Measurements from ENCODE around the gene ITFG2. TPM values are rescaled to one million over a fixed set of nuclear protein-coding genes. Genes with fewer than 3 reads are reported as not detected.

Gene ITFG2
- total and polyA plus RNA-seq, 7 donors, result 11.6 to 31.9 (median 25.2) TPM

- Histone ChIP-seq H3K4me1 (peaks cover 0 to 5% (median 0%) of the 10 kb centered on the region in 4 donors), H3K36me3 (no peaks in the 10 kb centered on the region), H3K27ac (no peak overlapping the region), H3K27me3 (no peaks in the 10 kb centered on the region), H3K9me3 (no peaks in the 10 kb centered on the region), H3K4me3 (no peak overlapping the region)
- intact Hi-C loops (cut with DNase I), result no loop called here
- DNase-seq, result no peak
- 38 to 82% methylated on average over 7 of the region's 7 CpGs for WGBS, 2 donors
- TF ChIP-seq EP300 (IDR thresholded peaks at IDR 0.05) (no peak), POLR2AphosphoS5 (IDR thresholded peaks at IDR 0.05) (no peak), POLR2A (IDR thresholded peaks at IDR 0.05) (no peak)
- TF ChIP-seq, protein P1, sequence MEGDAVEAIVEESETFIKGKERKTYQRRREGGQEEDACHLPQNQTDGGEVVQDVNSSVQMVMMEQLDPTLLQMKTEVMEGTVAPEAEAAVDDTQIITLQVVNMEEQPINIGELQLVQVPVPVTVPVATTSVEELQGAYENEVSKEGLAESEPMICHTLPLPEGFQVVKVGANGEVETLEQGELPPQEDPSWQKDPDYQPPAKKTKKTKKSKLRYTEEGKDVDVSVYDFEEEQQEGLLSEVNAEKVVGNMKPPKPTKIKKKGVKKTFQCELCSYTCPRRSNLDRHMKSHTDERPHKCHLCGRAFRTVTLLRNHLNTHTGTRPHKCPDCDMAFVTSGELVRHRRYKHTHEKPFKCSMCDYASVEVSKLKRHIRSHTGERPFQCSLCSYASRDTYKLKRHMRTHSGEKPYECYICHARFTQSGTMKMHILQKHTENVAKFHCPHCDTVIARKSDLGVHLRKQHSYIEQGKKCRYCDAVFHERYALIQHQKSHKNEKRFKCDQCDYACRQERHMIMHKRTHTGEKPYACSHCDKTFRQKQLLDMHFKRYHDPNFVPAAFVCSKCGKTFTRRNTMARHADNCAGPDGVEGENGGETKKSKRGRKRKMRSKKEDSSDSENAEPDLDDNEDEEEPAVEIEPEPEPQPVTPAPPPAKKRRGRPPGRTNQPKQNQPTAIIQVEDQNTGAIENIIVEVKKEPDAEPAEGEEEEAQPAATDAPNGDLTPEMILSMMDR (IDR thresholded peaks at IDR 0.05), result no peak
Measured at GRCh38 chr12:2855546-2855945, 43.1 kb downstream of the ITFG2 start.

GRCh38 chr12:2856051-2856450 lies 43.6 kb downstream of the ITFG2 start:
- Histone ChIP-seq H3K9me3 (no peaks in the 10 kb centered on the region), H3K36me3 (no peaks in the 10 kb centered on the region), H3K27me3 (no peaks in the 10 kb centered on the region), H3K4me3 (no peak overlapping the region), H3K27ac (no peak overlapping the region), H3K4me1 (peaks cover 0 to 5% (median 0%) of the 10 kb centered on the region in 4 donors)
- TF ChIP-seq POLR2AphosphoS5 (IDR thresholded peaks at IDR 0.05) (no peak), EP300 (IDR thresholded peaks at IDR 0.05) (no peak), POLR2A (IDR thresholded peaks at IDR 0.05) (no peak)
- TF ChIP-seq, protein P1 (IDR thresholded peaks at IDR 0.05), result no peak
- intact Hi-C loops (cut with DNase I), result no loop called here
- no peak for DNase-seq
- WGBS, 2 donors, result 89 to 95% methylated on average over 3 of the region's 3 CpGs

DNA sequence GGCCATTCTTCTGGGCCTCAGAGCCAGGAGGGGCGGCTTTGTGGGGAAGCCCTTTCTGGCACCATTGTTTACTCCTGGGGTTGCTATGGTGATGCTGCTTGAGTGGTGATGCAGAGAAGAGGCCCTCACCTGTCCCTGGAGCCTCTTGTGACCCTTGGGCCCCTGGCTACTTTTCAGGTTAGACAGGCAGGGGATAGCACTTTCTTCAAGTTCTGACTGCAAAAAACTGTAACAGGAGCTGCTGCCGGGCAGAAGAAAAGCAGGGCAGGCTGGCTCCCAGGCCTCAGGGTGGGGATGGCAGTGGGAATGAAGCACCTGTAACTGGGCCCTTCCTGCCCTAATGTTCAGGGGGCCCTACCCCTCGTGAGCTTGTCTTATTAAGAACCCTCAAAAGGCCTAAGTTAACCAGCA lies 44.6 kb downstream of the ITFG2 start, which contains the start of gene TEX52:
Gene TEX52 (minus strand): TSS at position 19 of the 411 bp plus-strand sequence. CDS start 13 bp downstream, at position 6.
- no peaks in the 10 kb centered on the region for H3K27me3 ChIP-seq
- TF ChIP-seq POLR2A (IDR thresholded peaks at IDR 0.05), result no peak
- intact Hi-C loops (cut with DNase I), result no loop called here
- H3K36me3 ChIP-seq, result no peaks in the 10 kb centered on the region
- 84 to 90% methylated on average over 3 of the region's 3 CpGs for whole genome bisulfite sequencing, 2 donors
- no peak within 1 kb of the TSS for H3K27ac ChIP-seq
- no peak for DNase-seq
- no peaks in the 10 kb centered on the region for H3K9me3 ChIP-seq
- H3K4me3 ChIP-seq, result no peak within 1 kb of the TSS
- H3K4me1 ChIP-seq, result peaks cover 0 to 5% (median 0%) of the 10 kb centered on the region in 4 donors

DNA sequence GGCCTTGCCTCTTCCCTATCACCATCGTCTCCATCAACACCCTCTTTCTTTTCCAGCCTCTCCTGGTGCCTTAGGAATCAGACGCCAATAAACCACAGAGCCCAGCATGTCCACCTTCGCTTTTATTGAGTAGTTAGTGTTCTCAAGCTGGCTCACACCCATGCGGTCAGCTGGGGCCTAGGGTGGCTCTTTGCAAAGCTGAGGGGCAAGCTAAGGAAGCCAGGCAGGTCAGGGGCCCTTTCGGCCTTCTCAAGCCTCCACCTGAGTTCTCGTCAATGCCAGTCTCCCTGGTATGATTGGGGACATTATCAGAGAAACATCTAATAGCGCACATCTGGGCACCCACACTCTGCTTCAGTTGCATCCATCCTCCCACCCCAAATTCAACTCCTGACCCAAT lies 45.1 kb downstream of the ITFG2 start:
- intact Hi-C loops (cut with DNase I), result no loop called here
- Histone ChIP-seq H3K4me1 (peaks cover 0 to 5% (median 0%) of the 10 kb centered on the region in 4 donors), H3K27ac (no peak overlapping the region), H3K4me3 (no peak overlapping the region), H3K36me3 (no peaks in the 10 kb centered on the region), H3K27me3 (no peaks in the 10 kb centered on the region), H3K9me3 (no peaks in the 10 kb centered on the region)
- DNase-seq, result no peak
- WGBS, 2 donors, result 95% methylated on average over 7 of the region's 7 CpGs
- TF ChIP-seq POLR2AphosphoS5 (IDR thresholded peaks at IDR 0.05) (no peak), EP300 (IDR thresholded peaks at IDR 0.05) (no peak), POLR2A (IDR thresholded peaks at IDR 0.05) (no peak)
- TF ChIP-seq, protein P1 (IDR thresholded peaks at IDR 0.05), result no peak

DNA sequence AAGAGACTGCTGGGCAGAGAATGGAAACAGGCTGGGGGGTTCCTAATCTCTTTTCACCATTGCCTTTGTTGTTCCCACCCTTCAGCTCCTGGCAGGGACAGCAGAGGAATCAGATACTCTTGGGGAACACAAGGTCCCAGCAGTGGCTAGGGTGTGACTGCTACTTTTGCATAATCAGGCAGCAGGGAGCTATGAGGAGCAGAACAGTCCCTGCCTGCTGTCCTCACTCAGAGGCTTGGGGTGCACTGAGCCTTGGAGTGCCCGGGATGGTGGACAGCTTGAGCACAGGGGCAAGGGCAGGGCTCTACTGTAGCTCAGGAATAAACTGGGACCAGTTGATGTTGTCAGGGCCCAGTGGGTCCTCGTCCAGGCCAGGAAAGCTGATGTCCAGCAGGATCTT lies 45.9 kb downstream of the ITFG2 start:
- Histone ChIP-seq H3K9me3 (no peaks in the 10 kb centered on the region), H3K36me3 (no peaks in the 10 kb centered on the region), H3K27me3 (no peaks in the 10 kb centered on the region), H3K27ac (no peak overlapping the region), H3K4me1 (peaks cover 0 to 5% (median 0%) of the 10 kb centered on the region in 4 donors), H3K4me3 (no peak overlapping the region)
- DNase-seq, result no peak
- TF ChIP-seq POLR2A (IDR thresholded peaks at IDR 0.05) (no peak), EP300 (IDR thresholded peaks at IDR 0.05) (no peak), POLR2AphosphoS5 (IDR thresholded peaks at IDR 0.05) (no peak)
- TF ChIP-seq, protein P1 (IDR thresholded peaks at IDR 0.05), result no peak
- 88 to 92% methylated on average over 2 of the region's 2 CpGs for WGBS, 2 donors
- intact Hi-C loops (cut with DNase I), result no loop called here
